PFSK-1 (cell line): ENCODE measurements around the gene LSM5.

Source experiments
- FOXP2 ChIP-seq: optimal IDR thresholded peaks from 2 replicates; pipeline ENCODE3; 2011; ENCODE audit warnings: borderline replicate concordance, control low read depth, inconsistent platforms; ENCODE audit not compliant: insufficient read depth; ENCODE audit errors: extremely low read length, extremely low read depth
- POLR2AphosphoS5 ChIP-seq: IDR thresholded peaks from 2 replicates; pipeline ENCODE4 v1.6.1; 2012; ENCODE audit warnings: low read depth, mild to moderate bottlenecking, control low read depth, low read length, moderate library complexity
- REST ChIP-seq, 2 experiments: IDR thresholded peaks; 2 replicates each; pipeline versions ENCODE4 v1.6.1 to v1.8.0; 2011 to 2012; ENCODE audit warnings: low read depth in 2 of 2, low read length in 2 of 2, control low read depth in 1 of 2, inconsistent platforms in 1 of 2, mild to moderate bottlenecking in 1 of 2, moderate library complexity in 1 of 2; ENCODE audit not compliant: insufficient read depth in 1 of 2
- SIN3A ChIP-seq: IDR thresholded peaks from 2 replicates; pipeline ENCODE4 v1.6.1; 2012; ENCODE audit warnings: mild to moderate bottlenecking, low read length, moderate library complexity, borderline replicate concordance; ENCODE audit not compliant: insufficient read depth
- TAF1 ChIP-seq: IDR thresholded peaks from 2 replicates; pipeline ENCODE4 v1.6.1; 2012; ENCODE audit warnings: low read length, control low read depth, borderline replicate concordance; ENCODE audit not compliant: insufficient read depth

Gene LSM5

DNA sequence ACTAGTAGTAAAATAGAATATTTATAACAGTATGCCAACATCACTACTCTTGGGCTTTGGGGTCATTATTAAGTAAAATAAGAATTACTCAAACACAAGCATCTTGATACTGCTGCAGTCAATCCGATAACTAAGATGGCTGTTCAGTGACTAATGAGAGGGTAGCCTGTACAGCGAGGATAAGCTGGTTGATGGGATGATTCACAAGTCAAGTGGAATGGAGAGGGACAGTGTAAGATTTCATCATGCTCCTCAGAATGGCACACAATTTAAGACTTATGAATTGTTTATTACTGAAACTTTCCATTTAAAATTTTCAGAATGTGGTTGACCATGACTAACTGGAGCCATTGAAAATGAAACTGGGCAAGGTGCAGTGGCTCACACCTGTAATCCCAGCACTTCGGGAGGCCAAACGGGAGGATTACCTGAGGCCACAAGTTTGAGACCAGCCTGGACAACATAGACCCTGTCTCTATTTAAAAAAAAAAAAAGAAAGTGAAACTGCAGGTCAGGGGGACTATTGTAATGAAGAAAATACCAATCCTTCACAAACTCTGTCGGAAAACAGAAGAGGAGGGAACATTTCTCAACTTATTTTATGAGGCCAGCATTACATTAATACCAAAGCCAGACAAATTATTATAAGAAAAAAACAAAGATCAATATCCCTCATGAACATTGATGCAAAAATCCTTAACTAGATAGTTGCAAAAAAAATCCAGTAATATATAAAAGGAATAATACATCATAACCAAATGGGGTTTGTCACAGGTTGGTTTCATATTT, 16.3 kb upstream of the LSM5 start:
- TF ChIP-seq SIN3A: no peak
- TF ChIP-seq TAF1: no peak
- no peak for TF ChIP-seq FOXP2
- TF ChIP-seq REST (IDR thresholded peaks at IDR 0.05; ENCODE audit: insufficient read depth in 1 of 2, low read depth in 2 of 2, low read length in 2 of 2): no peak
- no peak for TF ChIP-seq POLR2AphosphoS5

DNA sequence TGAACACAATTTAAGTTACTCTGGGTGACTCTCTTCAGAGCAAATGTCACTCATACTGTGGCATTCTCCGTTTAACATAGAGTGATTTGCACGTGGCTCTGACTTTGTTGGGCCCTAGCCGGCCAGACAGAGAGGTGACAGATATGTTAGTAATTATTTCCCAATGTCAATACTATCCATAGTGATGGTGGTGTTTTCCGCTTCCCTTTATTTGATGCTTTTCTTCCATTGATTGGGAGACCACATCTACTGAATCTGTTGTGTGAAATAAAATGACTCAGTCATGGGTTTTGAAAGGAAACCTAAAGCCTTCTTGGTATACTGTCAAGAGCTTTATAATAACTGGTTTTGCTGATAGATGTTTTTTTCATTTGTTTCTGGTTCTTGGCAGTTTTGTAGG, 12.5 kb upstream of the LSM5 start:
- TF ChIP-seq POLR2AphosphoS5: no peak
- no peak for TF ChIP-seq SIN3A
- TF ChIP-seq TAF1: no peak
- TF ChIP-seq FOXP2: no peak
- no peak for TF ChIP-seq REST (IDR thresholded peaks at IDR 0.05; ENCODE audit: insufficient read depth in 1 of 2, low read depth in 2 of 2, low read length in 2 of 2)

- TF ChIP-seq FOXP2: no peak
- TF ChIP-seq REST (IDR thresholded peaks at IDR 0.05; ENCODE audit: insufficient read depth in 1 of 2, low read depth in 2 of 2, low read length in 2 of 2): no peak
- no peak for TF ChIP-seq TAF1
- no peak for TF ChIP-seq SIN3A
- no peak for TF ChIP-seq POLR2AphosphoS5
These were observed 11.3 kb upstream of the LSM5 start for GRCh38 chr7:32501522-32501921.

DNA sequence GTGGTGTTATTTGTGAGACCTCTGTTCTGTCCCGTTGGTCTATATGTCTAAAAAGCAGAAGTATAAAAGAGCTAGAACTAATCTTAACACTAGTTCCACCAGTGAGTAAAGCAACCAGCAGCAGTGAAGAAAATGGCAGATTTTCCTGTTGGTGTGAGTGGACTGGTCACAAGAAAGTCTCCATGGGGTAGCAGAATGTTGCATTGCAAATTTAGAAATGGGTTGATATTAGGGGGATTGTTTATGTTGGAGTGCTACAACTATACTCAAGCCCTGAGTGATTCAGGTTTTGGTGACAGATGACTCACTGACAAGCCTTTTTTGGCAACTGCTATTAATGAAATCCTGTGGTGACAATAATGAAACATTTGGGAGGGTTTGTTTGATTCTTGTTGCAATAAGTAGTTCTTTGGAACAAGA, 10.8 kb upstream of the LSM5 start:
- TF ChIP-seq FOXP2 (no peak), TAF1 (no peak), POLR2AphosphoS5 (no peak), SIN3A (0 out of 2 replicates have a peak, but pooled peaks have one; percentile 37)

- no peak for TF ChIP-seq TAF1
- TF ChIP-seq REST (IDR thresholded peaks at IDR 0.05; ENCODE audit: insufficient read depth in 1 of 2, low read depth in 2 of 2, low read length in 2 of 2): no peak
- TF ChIP-seq SIN3A: no peak
- TF ChIP-seq FOXP2: no peak
- no peak for TF ChIP-seq POLR2AphosphoS5
These were observed 6.1 kb upstream of the LSM5 start for GRCh38 chr7:32496052-32496813.
